GM21576 (cell line): ENCODE data around the gene THAP4.
"Not testable (repeated sequence)": the region's sequence is repeated elsewhere in the genome, so short reads cannot be mapped to it uniquely, and the experiment has no call there.

Source experiments
- ATAC-seq: cut with Tn5 transposase; IDR thresholded peaks from one replicate; pipeline ENCODE4 v1.9.1; 2021; ENCODE audit warnings: mild to moderate bottlenecking, moderate library complexity; ENCODE audit not compliant: unreplicated experiment

THAP4 gene

DNA sequence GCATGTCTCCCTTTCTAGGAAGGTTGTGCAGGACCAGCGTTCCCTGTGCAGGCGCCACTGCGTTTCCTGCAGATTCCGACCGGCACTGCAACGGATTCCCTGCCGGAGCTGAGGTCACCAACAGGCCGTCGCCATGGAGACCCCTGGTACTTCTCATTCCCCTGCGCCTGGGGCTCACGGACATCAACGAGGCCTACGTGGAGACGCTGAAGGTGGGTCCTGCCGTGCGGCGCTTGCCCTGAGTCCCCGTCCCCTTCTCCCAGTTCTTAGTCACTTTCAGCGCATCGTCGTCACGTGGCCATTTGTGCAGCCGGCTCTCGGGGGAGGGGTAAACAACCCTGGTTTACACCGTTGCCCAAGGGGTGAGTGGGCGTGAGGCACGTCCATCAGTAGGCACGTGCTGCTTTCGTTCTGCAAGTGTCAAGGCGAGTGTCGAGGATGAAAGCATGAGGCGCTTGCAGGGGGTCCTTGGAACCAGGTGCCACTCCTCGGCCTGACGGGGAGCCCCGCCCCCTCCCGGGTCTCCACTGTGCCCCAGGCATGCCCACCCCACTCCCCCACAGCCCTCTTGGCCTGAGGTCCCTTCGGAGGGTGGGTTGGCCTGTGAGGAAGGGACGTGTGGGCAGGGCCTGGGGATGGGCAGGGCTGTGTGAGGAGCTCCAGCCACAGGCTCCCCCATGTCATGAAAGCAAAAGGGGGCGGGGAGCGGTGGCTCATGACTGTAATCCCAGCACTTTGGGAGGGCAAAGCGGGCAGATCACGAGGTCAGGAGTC lies 29.9 kb upstream of the THAP4 start:
- ATAC-seq = no peak

DNA sequence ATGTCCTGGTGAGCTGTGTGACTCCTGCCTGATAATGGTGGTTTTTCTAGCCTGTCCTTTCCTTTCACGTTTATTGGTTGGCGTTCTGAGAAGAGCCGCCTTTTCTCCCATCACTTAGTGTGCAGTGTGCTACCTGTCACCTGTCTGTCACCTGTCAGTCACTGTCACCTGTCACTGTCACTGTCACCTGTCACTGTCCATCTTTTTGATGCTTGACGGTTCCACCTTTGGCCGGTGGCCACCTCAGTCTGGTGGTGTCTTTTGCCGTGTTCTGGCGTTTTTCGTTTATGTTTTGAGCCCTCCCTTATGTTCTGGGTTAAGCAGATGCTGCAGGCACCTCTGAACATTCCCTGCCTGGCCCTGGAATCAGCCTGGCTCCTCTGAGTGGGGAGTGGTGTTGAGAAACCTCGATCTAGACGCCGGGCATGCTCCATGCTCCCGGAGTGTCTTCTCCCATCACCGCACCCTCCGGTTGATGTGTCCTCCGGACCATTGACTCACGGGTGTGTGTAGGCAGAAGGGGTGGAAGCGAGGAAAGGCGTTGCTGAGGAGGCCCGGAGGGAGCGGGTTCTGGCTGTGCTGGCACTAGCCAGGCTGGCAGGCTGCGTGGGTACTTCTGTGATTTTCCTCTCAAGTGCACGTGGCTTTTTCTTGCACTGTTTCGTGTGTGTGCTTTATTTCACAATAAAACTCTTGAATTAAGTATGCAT lies 28.9 kb upstream of the THAP4 start:
- no peak for ATAC-seq

DNA sequence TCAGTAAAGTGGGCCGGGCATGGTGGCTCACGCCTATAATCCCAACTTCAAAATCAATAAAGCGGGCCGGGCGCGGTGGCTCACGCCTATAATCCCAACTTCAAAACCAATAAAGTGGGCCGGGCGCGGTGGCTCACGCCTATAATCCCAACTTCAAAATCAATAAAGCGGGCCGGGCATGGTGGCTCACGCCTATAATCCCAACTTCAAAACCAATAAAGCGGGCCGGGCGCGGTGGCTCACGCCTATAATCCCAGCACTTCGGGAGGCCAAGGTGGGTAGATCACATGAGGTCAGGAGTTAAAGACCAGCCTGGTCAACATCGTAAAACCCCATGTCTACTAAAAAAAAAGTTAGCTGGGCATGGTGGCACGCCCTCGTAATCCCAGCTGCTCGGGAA lies 25.8 kb upstream of the THAP4 start:
- not testable (repeated sequence) for ATAC-seq

DNA sequence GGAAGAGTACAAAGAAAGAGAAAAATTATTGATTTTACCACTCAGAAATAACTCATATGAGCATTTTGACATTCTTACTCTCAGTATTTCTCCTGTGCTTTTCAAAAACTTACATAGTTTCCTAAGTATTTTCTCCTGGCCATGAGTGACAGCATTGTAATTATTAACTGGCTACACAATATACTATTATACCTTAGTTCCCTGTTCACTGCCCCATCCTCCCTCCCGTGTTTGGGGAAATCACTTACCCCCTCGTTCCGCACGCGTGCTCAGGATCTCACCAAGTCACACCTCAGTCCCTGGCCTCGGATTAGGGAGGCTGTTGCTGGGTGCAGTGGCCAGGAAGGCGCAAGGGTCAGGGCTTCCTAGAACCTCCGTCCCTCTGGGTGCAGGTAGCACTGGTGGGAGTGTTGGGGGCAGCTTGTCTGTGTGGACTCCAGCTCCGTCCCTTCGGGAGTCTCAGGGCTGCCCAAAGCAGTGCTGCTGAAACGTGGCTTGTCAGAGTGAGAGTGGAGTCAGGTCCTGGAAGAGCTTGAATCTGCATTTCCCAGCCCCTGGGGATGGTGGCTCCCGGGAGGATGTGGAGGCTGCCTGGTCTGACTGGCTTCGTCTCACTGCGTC lies 23.7 kb upstream of the THAP4 start:
- ATAC-seq = no peak

DNA sequence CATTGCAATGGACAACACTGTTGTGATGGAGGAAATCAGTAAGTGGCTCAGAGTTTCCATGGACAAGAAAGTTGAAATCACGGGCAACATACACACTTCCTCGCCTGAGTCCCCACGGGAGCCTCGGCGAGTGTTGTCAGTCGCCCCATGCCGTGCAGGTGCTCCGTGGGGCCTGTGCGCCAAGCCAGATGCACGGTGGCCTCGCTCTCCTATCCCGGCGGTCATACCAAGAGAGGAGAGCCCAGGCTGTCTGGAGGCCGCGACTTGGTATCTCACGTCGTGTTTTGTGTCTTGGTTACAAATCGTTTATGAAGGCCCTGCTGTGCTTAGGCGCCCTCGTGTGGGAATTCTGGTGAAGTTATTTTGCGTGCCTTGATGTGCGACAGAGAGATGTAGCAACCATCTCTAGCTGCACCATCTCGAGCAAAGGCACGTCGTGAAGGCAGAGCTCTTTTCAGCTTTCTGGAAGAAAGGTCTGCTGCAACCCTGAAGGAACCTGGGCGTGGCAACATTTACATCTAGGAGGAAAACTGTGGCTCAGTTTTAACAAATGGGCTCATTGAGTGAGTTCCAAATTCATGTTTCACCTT lies 22.3 kb upstream of the THAP4 start:
- ATAC-seq = no peak

DNA sequence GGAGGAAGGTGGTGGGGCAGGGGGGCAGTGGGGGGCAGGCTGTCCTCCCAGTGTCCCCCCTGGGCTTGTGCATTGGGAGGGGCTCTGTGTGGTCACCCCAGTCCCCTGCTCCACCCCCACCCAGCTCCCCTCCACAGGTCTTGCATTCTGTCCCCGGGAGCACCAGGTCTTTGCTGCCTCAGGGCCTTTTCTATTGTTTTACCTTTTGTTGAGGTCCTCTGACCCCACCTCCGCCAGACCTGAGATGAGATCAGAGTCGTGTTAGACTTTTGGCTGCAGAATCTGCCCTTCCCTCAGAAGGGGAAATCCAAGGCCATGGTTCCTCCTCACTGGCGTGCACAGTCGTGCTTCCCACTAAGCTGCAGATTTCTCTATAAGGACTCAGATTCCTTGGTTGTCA lies 21.3 kb upstream of the THAP4 start:
- ATAC-seq = no peak

DNA sequence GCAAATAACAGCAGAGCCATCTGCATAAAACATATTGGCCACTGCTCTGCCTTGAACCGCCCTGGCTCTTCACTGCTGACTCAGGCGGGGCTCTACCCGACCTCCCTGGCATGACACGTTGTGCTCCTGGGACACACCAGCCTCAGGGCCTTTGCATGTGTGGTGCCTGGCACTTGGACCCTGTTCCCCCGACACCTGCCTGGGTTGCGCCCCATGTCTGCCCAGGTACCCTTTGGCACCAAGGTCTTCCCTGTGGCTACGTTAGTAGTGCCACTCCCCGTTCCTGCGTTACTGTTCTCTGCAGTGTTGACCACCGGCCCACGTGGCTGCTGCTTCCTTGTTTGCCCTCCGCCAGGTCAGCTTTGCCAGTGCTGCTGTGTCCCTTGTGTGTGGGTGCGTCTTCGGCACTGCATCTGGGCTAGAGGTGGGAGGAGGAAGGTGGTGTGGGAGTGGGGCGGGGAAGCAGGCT lies 20.9 kb upstream of the THAP4 start:
- ATAC-seq = no peak

DNA sequence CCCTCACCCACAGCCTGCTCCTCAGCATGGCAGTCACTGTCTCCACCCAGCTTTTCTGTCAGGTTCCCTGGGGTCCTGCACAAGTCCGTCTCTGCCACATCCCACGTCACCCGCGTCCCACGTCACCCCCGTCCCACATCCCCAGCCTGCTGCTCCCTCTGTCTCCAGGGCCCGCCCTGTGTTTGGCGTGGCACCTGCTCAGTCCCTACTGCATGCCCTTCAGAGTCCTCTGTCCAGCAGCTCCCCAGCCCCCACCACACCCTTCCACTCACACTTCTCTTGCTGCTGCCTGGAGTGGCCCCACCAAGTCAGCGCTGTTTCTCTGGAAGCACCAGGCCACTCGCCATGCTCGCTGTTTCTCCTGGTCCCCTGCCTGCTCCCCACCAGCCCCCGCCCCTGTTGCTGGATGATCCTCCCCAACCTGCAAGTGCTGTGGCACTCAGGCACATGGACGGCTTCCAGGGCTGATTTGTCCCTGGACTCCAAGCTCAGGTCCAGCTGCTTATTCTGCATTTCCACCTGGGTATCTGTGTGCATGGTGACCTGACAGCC lies 19.3 kb upstream of the THAP4 start:
- no peak for ATAC-seq

DNA sequence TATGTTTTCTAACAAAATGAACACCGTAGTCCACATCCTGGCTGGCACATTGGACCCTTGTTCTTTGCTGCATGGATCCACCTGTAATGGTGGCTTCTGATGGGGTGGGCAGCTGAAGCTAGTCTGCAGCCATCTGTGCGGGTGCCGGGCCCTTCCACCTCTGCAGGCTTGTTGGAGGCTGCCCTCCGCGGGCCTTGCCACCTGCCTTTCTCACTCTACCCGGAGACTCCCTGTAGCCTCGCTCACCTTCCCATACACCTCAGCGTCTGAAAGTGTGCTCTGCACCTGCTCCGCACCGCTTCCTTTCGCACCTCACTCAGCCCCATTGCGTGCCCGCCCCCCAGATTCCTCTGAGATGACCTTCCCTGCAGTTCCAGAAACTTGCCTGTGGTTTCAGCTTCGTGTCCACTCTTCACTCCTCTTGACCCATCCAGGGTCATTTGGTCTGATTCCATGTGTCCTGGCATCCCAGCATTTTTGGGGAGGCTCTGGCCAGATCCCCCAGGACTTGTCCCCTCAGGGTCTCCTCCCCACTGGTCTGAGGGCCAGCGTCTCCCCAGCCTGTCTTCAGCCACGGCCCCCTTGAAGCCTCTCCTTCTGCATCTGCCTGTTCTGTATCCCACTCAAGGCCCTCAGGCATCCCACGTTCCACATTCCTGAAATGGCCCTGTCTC lies 18.7 kb upstream of the THAP4 start:
- no peak for ATAC-seq

DNA sequence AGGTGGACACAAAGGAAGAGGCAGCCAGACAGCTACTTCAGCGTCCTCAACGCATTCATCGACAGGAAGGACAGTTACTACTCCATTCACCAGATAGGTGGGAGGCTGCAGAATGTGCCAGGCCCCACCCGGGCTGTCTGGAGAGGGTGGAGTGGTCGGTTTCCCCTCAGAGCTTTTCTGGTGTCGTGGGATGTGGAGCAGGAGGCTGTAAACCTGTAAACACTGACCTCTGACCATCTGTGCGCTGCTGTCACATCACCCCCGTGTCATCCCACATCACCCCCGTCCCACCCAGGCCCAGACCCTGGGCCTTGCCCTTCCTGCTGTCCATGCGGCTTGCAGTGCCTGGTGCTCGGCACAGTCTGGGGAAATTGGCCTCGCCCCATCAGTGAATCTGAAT lies 17.6 kb upstream of the THAP4 start:
- ATAC-seq = no peak

DNA sequence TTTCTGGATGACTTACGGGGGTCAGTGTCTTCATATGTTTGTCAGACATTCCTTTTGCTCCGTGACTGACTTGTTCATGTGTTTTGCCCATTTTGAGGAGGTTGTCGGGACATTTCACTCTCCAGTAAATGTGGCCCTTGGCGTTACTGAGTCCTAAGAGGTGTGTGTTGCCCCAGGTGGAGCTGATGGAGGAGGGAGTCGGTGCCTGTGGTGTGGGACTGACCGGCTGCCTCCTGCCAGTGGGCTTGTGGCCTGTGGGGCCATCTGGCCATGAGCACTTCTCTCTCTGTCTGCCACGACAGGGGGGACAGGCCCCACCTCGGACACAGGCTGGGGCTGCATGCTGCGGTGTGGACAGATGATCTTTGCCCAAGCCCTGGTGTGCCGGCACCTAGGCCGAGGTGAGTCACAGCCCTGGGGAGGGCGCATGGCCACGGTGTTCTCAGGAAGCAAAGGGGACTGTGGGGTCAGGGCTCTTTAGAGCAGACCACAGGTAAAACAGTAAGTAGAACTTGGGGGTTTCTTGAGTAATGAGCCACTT lies 16.3 kb upstream of the THAP4 start:
- no peak for ATAC-seq

DNA sequence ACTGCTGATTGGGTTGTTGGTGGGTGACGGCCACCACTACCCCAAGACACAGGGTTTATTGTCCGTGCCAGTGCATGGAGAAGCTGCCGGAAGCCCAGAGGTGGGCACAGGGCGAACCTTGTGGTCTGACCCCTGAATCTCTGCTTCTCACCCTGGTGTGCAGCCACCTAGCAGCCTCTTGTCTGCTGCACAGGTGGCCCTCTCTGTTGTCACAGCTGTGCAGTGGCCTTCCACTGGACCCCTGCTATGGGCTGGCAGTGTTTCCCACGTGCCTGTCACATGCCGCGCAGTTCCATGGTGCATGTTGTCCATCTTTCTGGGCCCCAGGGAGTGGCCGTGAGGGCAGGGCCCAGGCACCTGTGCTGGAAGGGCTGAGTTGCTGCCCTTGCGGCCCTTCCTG lies 15.8 kb upstream of the THAP4 start:
- ATAC-seq = no peak

DNA sequence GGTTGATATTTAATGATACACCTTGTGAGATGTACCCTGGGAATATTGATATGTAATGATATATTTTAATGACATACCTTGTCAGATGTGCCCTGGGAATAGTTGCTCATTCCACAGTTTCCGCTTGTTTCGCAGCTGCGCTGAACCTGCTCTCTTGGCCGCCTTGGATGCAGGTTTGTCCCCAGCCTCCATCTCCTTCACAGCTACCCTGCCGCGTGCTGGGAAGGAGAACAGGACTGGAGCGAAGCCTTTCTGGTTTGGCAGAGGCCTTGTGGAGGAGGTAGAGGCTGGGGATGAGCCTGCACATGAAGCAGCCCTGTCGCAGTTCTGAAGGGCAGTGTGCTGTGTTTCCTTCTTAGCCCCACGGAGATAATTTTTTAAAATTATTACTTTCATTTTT lies 15.2 kb upstream of the THAP4 start:
- no peak for ATAC-seq

DNA sequence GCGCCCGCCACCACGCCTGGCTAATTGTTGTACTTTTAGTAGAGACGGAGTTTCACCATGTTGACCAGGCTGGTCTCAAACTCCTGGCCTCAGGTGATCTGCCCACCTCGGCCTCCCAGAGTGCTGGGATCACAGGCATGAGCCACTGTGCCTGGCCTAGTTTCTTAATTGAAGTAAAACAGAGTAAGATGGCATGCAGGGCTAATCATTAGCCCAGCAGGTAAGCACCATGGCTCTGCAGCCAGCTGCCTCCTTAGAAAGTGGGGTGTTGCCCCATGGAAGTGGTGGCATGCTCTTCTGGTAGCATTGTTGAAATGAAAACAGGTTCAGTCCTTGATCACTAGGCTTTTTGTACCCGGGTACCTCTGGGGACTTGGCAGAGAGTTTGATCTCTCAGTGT lies 13.0 kb upstream of the THAP4 start:
- ATAC-seq = no peak

DNA sequence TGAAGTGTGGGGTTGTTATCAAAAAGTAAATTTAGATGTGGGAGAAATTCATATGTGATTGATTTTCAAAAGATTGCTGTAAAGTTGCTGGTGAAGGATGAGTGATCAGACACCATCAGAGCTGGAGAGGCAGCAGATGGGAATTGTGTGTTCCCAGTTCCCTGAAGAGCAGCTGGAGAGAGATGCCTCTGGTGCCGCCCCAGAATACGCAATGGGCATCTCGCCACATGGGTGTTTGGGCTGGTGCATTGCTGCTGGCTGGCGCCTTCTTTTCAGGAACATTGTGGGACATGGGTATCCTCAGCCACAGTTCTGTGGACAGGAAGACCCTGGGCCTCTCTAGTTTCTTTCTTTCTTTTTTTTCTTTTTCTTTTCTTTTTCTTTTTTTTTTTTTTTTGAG lies 12.4 kb upstream of the THAP4 start:
- ATAC-seq = no peak

DNA sequence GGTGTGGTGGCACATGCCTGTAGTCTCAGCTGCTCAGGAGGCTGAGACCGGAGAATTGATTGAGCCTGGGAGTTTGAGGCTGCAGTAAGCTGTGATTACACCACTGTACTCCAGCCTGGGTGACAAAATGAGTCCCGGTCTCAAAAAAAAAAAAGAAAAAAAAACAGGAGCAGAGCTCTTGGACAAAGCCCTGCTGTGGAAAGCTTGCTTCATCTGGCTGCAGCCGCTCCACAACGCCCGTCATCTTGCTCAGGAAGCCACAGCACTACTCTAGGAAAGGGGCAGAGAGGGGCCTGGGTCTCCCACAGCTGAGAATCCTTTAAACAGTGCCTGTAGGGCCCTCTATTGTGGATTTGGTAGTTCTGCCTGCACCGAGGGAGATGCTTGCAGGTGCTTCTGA lies 11.5 kb upstream of the THAP4 start:
- ATAC-seq = no peak

DNA sequence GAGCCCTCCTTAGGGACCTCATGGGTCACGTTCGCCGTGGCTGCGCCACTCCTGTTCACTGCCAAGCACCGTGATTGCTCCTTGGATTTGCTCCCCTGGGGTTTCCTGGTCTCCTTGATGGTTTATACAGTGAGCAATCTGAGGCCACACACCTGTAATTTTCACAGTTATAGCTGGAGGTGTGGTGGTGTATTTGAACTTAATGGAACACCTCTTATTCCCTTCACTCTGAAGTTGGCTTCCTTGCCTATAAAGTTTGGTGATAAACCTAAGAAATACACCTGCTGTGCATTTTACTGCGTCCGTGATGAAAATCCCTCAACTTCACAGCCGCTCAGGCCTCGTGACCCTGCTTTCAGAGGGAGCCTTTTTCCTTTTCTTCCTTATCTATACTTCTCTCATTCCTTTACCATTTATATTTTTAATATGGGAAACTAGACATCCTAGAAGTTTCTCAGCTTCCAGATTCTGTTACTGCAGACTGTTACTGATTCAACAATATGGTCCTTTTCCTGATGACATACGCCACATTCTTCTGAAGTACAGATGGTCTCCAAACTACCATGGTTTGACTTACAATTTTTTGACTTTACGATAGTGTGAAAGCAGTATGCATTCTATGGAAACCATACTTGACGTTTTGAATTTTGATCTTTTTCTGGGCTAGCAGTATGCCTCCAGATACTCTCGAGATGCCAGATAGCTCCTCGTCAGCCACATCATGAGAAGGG lies 9.1 kb upstream of the THAP4 start:
- ATAC-seq = no peak

DNA sequence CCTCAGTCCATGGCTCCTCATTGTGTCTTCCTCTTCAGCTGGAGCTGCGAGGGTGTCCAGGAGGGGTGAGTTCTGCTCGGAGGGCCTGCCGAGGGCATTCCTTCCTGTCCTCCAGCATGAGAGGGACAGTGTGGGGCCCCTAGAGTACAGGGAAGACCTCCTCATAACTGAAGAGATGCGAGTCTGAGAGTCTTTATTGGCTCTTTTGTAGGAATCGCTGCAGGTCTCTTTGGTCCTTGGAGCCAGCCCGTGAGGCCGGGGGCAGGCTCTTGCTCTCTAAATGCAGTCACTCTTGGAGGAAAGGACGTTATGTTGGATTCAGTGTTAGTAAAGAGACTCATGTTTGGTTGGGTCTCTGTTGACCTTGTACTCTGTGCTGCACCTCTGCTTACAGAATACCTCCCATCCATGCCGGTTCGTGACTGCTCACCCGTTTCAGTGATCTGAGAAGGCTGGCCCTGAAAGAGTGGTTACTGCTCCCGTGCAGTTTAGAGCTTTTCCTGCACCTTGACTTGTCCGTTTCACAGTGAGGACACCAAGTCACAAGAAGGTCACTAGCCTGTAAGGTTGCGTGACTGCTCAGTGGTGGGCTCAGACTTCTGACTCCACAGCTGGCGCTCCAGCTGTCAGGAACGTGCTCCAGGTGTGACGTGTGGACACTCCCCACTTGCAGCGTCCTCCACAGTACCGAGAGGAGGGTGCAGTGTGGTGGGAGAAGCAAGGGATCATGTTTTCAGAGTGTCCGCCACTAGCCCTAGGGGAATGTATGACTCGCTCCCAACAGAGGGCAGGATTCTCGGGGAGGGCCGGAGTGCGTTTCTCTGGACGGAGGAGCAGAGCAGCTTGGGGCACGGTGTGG lies 8.3 kb upstream of the THAP4 start:
- ATAC-seq = no peak

DNA sequence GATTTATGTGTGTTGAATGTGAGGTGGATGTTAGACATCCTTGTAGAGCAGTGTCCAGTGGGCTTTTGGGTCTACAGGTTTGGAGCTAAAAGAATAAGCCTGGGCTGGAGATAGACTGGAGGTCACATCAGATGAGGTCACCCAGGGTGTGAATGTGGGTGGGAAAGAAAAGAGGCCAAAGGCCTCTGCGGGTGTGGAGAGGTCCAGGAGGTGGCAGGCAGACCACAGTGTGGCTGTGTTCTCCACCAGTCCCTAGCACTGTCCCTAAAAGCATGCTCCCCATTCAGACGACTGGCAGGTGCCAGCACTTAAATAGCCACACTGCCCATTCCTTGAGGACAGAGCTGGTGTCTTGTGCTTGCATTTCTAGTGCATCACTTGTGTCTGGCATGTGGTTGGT lies 4.7 kb upstream of the THAP4 start:
- ATAC-seq = no peak
